GM12874 (cell line): Measurements from ENCODE around the gene HOXD8.

Source experiments
- TF ChIP-seq, protein P1 (sequence below): IDR thresholded peaks from 2 replicates; pipeline ENCODE4 v1.5.1; 2011; ENCODE audit warnings: low read depth, mild to moderate bottlenecking, control low read depth, low read length, moderate library complexity; ENCODE audit not compliant: insufficient read depth

Gene HOXD8

DNA sequence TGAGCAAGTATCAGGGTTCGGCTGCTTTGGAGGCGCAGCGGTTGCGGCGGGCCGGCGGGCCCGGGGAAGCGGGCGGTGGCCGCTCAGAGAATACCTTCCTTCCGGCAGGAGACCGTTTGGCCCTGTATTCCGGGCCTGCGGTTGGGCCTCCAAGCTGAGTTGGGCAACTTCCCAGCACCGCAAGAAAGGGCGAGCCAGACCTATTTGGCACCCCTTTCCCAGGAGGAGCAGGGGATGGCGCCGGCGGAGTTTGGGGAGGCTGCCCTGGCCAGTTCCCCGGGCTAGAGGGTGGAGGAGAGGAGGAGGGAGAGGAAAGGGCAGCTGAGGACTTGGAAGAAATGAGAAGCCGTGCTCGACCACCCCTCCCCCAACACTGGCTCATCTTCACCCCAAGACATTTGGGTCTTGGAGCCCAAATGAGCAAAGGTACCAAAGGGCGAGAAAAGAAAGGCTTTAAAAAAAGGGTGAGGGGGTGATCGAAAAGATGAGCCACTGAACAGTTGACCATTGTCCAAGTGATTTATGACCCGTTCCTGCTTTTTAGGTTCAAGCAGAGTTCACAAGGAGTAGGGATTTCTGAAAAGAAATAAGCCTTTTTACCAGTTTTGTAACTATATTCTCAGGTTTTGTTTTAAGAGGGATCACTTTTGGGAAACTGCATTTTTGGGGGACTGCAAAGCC is 36.0 kb downstream of the HOXD8 start:
- TF ChIP-seq, protein P1, sequence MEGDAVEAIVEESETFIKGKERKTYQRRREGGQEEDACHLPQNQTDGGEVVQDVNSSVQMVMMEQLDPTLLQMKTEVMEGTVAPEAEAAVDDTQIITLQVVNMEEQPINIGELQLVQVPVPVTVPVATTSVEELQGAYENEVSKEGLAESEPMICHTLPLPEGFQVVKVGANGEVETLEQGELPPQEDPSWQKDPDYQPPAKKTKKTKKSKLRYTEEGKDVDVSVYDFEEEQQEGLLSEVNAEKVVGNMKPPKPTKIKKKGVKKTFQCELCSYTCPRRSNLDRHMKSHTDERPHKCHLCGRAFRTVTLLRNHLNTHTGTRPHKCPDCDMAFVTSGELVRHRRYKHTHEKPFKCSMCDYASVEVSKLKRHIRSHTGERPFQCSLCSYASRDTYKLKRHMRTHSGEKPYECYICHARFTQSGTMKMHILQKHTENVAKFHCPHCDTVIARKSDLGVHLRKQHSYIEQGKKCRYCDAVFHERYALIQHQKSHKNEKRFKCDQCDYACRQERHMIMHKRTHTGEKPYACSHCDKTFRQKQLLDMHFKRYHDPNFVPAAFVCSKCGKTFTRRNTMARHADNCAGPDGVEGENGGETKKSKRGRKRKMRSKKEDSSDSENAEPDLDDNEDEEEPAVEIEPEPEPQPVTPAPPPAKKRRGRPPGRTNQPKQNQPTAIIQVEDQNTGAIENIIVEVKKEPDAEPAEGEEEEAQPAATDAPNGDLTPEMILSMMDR, result no peak

DNA sequence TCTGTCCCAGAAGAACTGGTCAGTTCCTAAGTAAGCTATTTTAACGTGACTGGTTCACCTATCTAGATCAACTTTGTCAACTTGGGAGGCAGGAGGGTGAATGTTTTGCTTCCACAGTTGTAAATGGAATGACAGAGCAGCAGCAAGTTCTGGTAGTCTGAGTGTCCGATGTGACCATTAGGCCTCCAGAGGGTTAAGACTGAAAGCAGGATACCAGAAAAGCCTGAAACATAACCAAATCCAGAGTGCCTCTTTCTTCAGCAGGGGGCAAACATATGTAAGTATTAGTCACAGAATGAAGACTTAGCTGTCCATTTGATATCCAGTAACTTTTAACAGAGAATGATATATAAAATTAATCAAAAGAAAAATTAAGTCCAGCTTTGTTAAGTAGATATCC is 36.8 kb downstream of the HOXD8 start:
- TF ChIP-seq, protein P1, result no peak

DNA sequence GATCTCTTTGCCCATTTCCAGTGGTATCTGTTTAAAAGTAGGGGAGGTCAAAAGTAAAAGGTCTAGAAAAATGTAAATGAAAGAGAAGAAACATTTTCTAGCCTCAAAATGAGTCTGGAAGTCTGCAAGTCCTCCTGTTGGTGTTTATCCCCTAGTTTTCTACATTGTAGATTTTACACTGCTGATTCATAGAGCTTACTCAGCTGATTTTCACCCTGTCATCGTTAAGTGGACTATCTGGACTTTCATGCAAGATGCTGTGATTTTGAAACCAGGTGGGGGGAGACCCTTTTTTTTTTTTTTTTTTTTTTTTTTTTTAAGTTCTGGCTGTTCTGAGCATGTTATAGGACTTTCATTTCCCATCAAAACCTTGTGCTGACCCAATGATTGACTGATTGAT is 37.9 kb downstream of the HOXD8 start:
- TF ChIP-seq, protein P1, result no peak

DNA sequence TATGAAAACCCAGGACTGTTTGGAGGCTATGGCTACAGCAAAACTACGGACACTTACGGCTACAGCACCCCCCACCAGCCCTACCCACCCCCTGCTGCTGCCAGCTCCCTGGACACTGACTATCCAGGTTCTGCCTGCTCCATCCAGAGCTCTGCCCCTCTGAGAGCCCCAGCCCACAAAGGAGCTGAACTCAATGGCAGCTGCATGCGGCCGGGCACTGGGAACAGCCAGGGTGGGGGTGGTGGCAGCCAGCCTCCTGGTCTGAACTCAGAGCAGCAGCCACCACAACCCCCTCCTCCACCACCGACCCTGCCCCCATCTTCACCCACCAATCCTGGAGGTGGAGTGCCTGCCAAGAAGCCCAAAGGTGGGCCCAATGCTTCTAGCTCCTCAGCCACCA is 39.7 kb downstream of the HOXD8 start:
- TF ChIP-seq, protein P1, result no peak

DNA sequence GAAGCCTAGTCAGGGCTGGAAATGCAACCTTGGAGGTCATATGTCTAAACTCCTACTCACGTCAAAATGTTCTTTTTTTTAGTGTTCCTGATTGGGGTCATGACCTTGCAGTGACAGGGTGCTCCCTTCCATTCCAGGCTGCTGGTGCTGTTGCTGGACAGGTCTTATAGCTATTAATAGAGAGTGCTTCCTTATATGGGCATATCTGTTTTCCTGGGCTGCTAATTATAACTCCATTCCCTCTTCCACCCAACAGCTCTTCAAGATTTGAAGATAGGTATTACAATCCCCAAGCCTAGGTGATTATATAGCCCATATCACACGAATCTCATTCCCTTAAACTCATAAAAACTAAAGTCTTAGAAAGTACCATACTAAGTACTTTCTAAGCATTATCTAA is 40.2 kb downstream of the HOXD8 start:
- TF ChIP-seq, protein P1, result no peak

DNA sequence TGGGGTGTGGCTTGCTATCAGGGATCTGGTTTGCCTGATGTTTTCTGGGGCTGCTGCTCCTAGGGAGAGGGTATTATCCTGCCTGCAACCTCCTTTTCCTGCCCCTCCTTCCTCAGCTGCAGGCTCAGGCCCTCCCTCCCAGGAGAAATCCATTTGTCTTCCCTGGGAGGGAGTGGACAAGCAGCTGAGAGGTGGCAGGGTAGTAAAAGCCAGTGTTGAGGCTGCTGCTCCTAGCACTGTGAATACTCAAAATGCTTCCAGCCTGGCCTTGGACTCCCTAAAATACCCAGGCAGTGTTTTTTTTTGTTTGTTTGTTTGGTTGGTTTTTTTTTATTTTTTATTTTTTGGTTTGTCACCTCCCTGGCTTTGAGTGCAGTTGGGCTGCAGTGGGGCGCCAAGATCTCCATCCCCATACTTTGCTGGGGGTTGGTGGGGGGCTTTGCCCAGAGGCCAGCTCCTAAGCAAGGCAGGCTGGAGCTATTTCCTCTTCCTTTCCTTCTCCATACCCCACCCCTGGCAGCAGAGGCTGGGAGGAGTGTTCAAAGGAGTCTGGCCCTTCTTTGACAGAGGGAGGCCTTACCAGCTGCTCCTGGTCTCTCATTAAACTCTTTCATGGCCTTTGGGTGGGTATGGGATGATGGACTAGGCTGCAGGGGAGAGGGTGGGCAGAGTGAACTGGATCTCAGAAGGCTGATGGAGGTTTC is 41.2 kb downstream of the HOXD8 start:
- TF ChIP-seq, protein P1, result no peak

DNA sequence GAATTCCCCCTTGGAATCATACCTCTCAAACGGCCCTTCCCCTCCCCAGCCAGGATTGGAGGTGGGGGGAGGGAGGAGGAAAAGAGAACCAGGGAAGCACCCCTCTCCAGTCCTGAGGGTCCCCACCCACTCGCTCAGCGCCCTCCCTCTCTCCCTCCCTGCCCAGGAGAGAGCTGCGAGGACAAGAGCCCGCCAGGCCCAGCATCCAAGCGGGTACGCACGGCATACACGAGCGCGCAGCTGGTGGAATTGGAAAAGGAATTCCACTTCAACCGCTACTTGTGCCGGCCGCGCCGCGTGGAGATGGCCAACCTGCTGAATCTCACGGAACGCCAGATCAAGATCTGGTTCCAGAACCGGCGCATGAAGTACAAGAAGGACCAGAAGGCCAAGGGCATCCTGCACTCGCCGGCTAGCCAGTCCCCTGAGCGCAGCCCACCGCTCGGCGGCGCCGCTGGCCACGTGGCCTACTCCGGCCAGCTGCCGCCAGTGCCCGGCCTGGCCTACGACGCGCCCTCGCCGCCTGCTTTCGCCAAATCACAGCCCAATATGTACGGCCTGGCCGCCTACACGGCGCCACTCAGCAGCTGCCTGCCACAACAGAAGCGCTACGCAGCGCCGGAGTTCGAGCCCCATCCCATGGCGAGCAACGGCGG is 42.0 kb downstream of the HOXD8 start:
- TF ChIP-seq, protein P1, result no peak
